Activated CD4-positive, alpha-beta T cell treated with anti-CD3 and anti-CD28 coated beads, Interleukin-10, Interleukin-2, amounts not matched to agents 100 ng/mL and 50 ng/mL, durations not matched to agents 16 hours and 8 hours (primary cell): Measurements from ENCODE around the gene ADIPOR1.
"Not testable (repeated sequence)": the region's sequence is repeated elsewhere in the genome, so short reads cannot be mapped to it uniquely, and the experiment has no call there.

Experiments used
- DNase-seq: peaks from one replicate; pipeline ENCODE4 v3.0.0-alpha.2; 2020

ADIPOR1 gene

GRCh38 chr1:202934755-202935154, 23.4 kb downstream of the ADIPOR1 start:
- DNase-seq = no peak

GRCh38 chr1:202932476-202932875, 25.6 kb downstream of the ADIPOR1 start:
- DNase-seq = no peak

GRCh38 chr1:202926581-202927491, 31.3 kb downstream of the ADIPOR1 start, which contains the start of gene KLHL12:
TSS of gene KLHL12 (minus strand) at chr1:202927234. CDS start at chr1:202925162, 2,072 bp downstream.
- peak; percentile 97 for DNase-seq

DNA sequence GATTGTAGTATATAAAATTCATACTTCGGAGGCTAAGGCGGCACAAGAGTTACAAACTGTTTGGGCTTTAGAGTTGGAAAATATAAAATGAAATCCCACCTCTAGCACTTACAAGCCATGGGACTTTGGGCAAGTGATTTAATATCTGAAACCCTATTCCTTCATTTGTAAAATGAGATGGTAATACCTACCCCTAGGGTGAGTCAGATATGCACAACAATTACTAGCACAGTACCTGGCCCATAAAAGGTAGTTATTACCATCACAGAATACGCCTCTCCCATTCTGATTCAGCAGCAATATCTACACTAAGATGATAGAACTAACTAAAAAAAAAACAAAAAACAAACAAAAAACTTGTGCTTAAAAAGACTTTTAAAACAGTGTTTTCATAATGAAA, 34.6 kb downstream of the ADIPOR1 start:
- no peak for DNase-seq

- no peak for DNase-seq
Measured at GRCh38 chr1:202919615-202920014, 38.5 kb downstream of the ADIPOR1 start.

DNA sequence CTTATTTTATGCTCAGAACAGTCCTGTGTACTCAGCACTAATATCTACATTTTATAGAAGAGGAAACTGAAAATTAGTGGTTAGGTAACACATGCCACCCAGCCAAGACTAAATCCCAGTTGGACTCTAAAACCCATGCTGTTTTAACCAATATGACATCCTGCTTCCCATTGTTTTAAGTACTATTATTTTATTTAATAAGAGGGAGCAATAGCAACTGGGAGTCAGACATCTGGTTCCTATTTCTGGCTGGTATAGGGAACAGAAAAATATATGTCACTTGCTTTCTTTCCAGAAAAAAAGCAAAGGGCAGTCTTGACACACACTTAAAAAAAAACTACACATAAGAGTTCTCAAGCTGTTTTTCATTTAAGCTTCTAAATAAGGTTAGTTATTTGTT, 43.0 kb downstream of the ADIPOR1 start:
- no peak for DNase-seq

GRCh38 chr1:202912476-202912875, 45.6 kb downstream of the ADIPOR1 start:
- DNase-seq = peak; percentile 2

- DNase-seq = no peak
Measured at GRCh38 chr1:202909494-202909893, 48.6 kb downstream of the ADIPOR1 start.

GRCh38 chr1:202908998-202909397, 49.1 kb downstream of the ADIPOR1 start:
- DNase-seq = no peak

DNA sequence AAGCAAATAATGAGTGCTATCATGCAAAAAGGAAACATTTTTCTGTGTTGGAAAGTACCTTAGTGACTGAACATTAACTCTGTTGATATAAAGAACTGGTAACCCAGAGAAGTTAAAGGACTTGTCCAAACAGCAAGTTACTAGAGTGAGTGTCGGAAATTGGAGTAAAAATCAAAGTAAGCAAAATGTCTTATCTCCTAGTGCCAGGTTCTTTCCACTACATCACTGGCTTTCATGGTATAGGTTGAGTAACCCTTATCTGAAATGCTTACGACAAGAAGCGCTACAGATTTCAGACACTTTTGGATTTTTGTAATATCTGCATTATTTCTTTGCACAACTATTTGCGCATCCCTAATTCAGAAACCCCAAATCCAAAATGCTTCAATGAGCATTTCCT, 52.8 kb downstream of the ADIPOR1 start:
- DNase-seq = no peak

DNA sequence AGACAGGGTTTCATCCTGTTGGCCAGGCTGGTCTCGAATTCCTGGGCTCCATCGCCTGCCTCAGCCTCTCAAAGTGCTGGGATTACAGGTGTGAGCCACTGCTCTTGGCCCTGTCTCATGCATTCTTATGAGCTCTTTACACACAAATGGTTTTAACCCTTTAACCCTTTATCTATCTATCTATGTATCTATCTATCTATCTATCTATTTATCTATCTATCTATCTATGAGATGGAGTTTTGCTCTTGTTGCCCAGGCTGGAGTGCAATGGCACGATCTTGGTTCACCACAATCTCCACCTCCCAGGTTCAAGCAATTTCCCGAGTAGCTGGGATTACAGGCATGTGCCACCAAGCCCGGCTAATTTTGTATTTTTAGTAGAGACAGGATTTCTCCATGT, 54.3 kb downstream of the ADIPOR1 start:
- DNase-seq = not testable (repeated sequence)

GRCh38 chr1:202901555-202901954, 56.6 kb downstream of the ADIPOR1 start:
- no peak for DNase-seq

DNA sequence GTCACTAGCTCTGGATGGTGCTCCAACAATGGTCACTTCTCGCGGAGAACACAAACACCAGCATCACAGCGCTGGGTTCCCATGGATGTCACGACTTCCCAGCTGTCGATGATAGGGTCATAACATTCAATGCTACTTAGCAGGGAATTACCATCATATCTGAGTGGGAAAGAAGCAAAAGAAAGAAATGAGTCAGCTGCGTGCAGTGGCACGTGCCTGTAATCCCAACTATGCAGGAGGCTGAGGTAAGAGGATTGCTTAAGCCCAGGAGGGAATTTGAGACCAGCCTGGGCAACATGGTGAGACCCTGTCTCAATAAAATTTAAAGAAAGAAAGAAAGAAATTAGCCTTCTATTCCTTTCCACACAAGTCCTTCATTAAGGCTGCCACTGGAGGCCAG, 65.6 kb downstream of the ADIPOR1 start:
- DNase-seq = no peak
